ENCODE results near the gene LOXL1. TPM values are rescaled to one million over a fixed set of nuclear protein-coding genes. Genes with fewer than 3 reads are reported as not detected.

LOXL1 gene
- total and polyA plus RNA-seq, 10 of the 15 experiments (the other 5 are each of a cell fraction or from before 2014, with no cell fraction given): 0.07 to 0.15 TPM; not detected in 8

- Histone ChIP-seq H3K79me2 (ENCODE audit: control insufficient read depth, insufficient read depth, low read length) (no peaks in the 10 kb centered on the region), H3K9ac (ENCODE audit: control insufficient read depth, insufficient read depth, low read length) (no peak overlapping the region), H3K27ac (ENCODE audit: control insufficient read depth, insufficient read depth) (no peak overlapping the region), H2AFZ (ENCODE audit: control insufficient read depth, low read depth, low read length) (no peak overlapping the region), H3K27me3 (replicated peaks in 1 of 2; ENCODE audit: control insufficient read depth in 2 of 2, insufficient read depth in 2 of 2, low read length in 1 of 2) (peaks cover 6 to 15% of the 10 kb centered on the region in 2 experiments; a peak in 2 of 4 replicates), H3K9me3 (replicated peaks; ENCODE audit: control insufficient read depth, insufficient read depth, low read length) (no peaks in the 10 kb centered on the region), H3K36me3 (ENCODE audit: control insufficient read depth in 2 of 2, insufficient read depth in 2 of 2, low read length in 1 of 2) (no peaks in the 10 kb centered on the region), H4K20me1 (ENCODE audit: control insufficient read depth, insufficient read depth) (no peaks in the 10 kb centered on the region), H3K4me2 (ENCODE audit: control insufficient read depth, insufficient read depth) (no peak overlapping the region), H3K4me3 (no peak overlapping the region), H3K4me1 (ENCODE audit: control insufficient read depth, insufficient read depth, low read length) (no peaks in the 10 kb centered on the region)
- intact Hi-C loops (cut with micrococcal nuclease; ENCODE audit: unreplicated experiment): no loop called here
- ChIA-PET RAD21 (ENCODE audit: unreplicated experiment) (no interaction called here), POLR2A (no interaction called here), CTCF (interaction anchor here (1.5 kb wide), 1 partner anchor 33 kb away, joined by 4 read pairs; no protein-coding TSS in a partner anchor), SMC1A (ENCODE audit: uncharacterized antibody, unreplicated experiment) (no interaction called here)
- no TSS peak for BruUV-seq (replicated peaks)
- WGBS (ENCODE audit: insufficient coverage, insufficient replicate concordance, low lambda C conversion rate, missing lambda C conversion rate): 21% methylated on average over 6 of the region's 6 CpGs
- no peak for FAIRE-seq
- ATAC-seq: no peak
- TF ChIP-seq, protein P1, sequence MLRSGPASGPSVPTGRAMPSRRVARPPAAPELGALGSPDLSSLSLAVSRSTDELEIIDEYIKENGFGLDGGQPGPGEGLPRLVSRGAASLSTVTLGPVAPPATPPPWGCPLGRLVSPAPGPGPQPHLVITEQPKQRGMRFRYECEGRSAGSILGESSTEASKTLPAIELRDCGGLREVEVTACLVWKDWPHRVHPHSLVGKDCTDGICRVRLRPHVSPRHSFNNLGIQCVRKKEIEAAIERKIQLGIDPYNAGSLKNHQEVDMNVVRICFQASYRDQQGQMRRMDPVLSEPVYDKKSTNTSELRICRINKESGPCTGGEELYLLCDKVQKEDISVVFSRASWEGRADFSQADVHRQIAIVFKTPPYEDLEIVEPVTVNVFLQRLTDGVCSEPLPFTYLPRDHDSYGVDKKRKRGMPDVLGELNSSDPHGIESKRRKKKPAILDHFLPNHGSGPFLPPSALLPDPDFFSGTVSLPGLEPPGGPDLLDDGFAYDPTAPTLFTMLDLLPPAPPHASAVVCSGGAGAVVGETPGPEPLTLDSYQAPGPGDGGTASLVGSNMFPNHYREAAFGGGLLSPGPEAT (IDR thresholded peaks at IDR 0.05; ENCODE audit: low read depth): no peak
- TF ChIP-seq ZBTB33 (IDR thresholded peaks at IDR 0.05) (no peak), MYB (IDR thresholded peaks at IDR 0.05; ENCODE audit: borderline replicate concordance, low read depth, low read length) (no peak)
- DNase-seq (ENCODE audit: low read depth, low spot score): no peak
- in situ Hi-C loops (cut with MboI): no loop called here
Measured at GRCh38 chr15:73932381-73933191, 6.3 kb downstream of the LOXL1 start.
